ENCODE results near the gene FRMPD4.

The FRMPD4 gene

GRCh38 chrX:12767856-12768255, 629.6 kb downstream of the FRMPD4 start:
- TF ChIP-seq CTCF (IDR thresholded peaks at IDR 0.05; ENCODE audit: insufficient read depth, missing control alignments) = no peak
- DNase-seq (ENCODE audit: insufficient read length, low spot score) = no peak
- FAIRE-seq = no peak

GRCh38 chrX:12768491-12768890, 630.2 kb downstream of the FRMPD4 start:
- FAIRE-seq (no peak), DNase-seq (ENCODE audit: insufficient read length, low spot score) (no peak)
- no peak for TF ChIP-seq CTCF (IDR thresholded peaks at IDR 0.05; ENCODE audit: insufficient read depth, missing control alignments)

GRCh38 chrX:12770440-12770839, 632.2 kb downstream of the FRMPD4 start:
- peak; percentile 66 for FAIRE-seq
- peak; percentile 47 for TF ChIP-seq CTCF (IDR thresholded peaks at IDR 0.05; ENCODE audit: insufficient read depth, missing control alignments)
- DNase-seq (ENCODE audit: insufficient read length, low spot score) = no peak

GRCh38 chrX:12771445-12772069, 633.3 kb downstream of the FRMPD4 start:
- DNase-seq (ENCODE audit: insufficient read length, low spot score) = no peak
- no peak for FAIRE-seq
- TF ChIP-seq CTCF (IDR thresholded peaks at IDR 0.05; ENCODE audit: insufficient read depth, missing control alignments) = peak; percentile 61

Data from D721Med (cell line).